Body of pancreas (tissue), 4 donors: ENCODE results near the gene SLC41A3. TPM values are rescaled to one million over a fixed set of nuclear protein-coding genes. Genes with fewer than 3 reads are reported as not detected.

Source experiments
- ATAC-seq: fragments of 150-250 bp; one replicate; pipeline ENCODE4 v1.9.1; 2016
- DNase-seq, 4 donors: peaks; one replicate each; pipeline ENCODE4 v3.0.0-alpha.2; 2019
- H3K27ac ChIP-seq, 4 donors: fragments of 200-600 bp; sonication (generic); 1 replicate in 3 of 4; 2 replicates in 1 of 4; pipeline versions ENCODE4 v1.5.1 to v1.6.1; 2016 to 2019; ENCODE audit warnings: mild to moderate bottlenecking in 1 of 4, mixed read lengths in 1 of 4, moderate library complexity in 1 of 4
- H3K27me3 ChIP-seq, 2 donors: fragments of 200-600 bp; sonication (generic); one replicate each; pipeline ENCODE4 v1.6.0; 2016; ENCODE audit warnings: mild to moderate bottlenecking in 1 of 2
- H3K36me3 ChIP-seq, 2 donors: fragments of 200-600 bp; sonication (generic); replicated peaks in 1 of 2; 2 replicates each; pipeline ENCODE4 v1.5.1; 2016; ENCODE audit warnings: low read depth in 2 of 2; ENCODE audit not compliant: insufficient read depth in 1 of 2
- H3K4me1 ChIP-seq: fragments of 200-600 bp; sonication (generic); one replicate; pipeline ENCODE4 v1.6.0; 2016
- H3K4me3 ChIP-seq, 2 donors: fragments of 200-600 bp; sonication (generic); 1 replicate in 1 of 2; 2 replicates in 1 of 2; pipeline ENCODE4 v1.5.1; 2016 to 2019
- H3K9me3 ChIP-seq, 3 donors: fragments of 200-600 bp; sonication (generic); 1 replicate in 2 of 3; 2 replicates in 1 of 3; pipeline ENCODE4 v1.5.1; 2016
- POLR2A ChIP-seq, 3 donors: fragments of 450-650 bp; IDR thresholded peaks; one replicate each; pipeline ENCODE4 v1.6.1; 2016; ENCODE audit warnings: antibody characterized with exemption in 3 of 3, mild to moderate bottlenecking in 2 of 3
- WGBS, 2 donors: methylation state at CpG; one replicate each; pipeline ENCODE4 v1.1.5; 2017; 5-methylcytosine and 5-hydroxymethylcytosine counted together
- intact Hi-C: fragments of 100-400 bp; cut with DNase I; formaldehyde crosslinking; loops from one replicate; pipeline ENCODE4 v1.15.1; 2023
- total RNA-seq, 2 donors: library from RNA; depleted of rRNA; stranded (reverse); fragments of >200 nt; gene quantifications; one replicate each; pipeline ENCODE4 v1.1.0, GENCODE V29; 2016
- TF ChIP-seq, protein P1 (sequence below), 7 experiments: fragments of 450-650 bp in 4 of 7; fragments of 200-600 bp in 3 of 7; sonication (generic) in 3 of 7; IDR thresholded peaks; one replicate each; pipeline ENCODE4 v1.5.1; 2016 to 2019; ENCODE audit warnings: antibody characterized with exemption in 7 of 7

Gene SLC41A3
- total RNA-seq, 2 donors from 2014 or later, result 27.4 to 41.0 TPM

DNA sequence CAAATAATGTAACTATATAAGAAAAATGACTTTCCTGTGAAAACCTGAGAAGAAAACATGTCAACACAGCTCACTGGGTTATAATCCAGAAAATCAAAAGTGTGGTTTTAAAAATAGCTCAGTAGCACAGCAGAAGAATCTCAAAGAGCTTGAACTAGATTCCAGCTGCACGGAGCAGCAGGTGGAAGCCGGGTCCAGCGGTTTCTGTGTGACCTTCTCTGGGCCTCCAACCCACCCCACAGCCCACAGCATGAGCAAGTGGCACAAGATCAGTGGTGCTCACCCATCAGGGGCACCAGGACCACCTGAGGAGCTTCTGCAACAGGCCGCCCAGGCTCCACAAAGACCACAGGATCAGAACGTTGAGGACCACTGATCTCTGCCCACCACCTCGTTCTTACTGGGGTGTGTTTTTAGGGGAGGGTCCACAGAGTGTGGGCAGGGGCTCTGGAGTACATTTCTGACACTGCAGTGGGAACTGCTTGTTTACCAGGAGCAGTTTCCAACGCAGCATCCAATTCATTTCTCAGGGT lies 23.2 kb downstream of the SLC41A3 start:
- Histone ChIP-seq H3K9me3 (no peaks in the 10 kb centered on the region), H3K27ac (no peak overlapping the region), H3K4me3 (no peak overlapping the region), H3K4me1 (no peaks in the 10 kb centered on the region), H3K27me3 (no peaks in the 10 kb centered on the region), H3K36me3 (no peaks in the 10 kb centered on the region)
- TF ChIP-seq, protein P1, sequence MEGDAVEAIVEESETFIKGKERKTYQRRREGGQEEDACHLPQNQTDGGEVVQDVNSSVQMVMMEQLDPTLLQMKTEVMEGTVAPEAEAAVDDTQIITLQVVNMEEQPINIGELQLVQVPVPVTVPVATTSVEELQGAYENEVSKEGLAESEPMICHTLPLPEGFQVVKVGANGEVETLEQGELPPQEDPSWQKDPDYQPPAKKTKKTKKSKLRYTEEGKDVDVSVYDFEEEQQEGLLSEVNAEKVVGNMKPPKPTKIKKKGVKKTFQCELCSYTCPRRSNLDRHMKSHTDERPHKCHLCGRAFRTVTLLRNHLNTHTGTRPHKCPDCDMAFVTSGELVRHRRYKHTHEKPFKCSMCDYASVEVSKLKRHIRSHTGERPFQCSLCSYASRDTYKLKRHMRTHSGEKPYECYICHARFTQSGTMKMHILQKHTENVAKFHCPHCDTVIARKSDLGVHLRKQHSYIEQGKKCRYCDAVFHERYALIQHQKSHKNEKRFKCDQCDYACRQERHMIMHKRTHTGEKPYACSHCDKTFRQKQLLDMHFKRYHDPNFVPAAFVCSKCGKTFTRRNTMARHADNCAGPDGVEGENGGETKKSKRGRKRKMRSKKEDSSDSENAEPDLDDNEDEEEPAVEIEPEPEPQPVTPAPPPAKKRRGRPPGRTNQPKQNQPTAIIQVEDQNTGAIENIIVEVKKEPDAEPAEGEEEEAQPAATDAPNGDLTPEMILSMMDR (IDR thresholded peaks at IDR 0.05), result no peak
- no peak for TF ChIP-seq POLR2A (IDR thresholded peaks at IDR 0.05)
- no peak for ATAC-seq
- intact Hi-C loops, result no loop called here
- 85 to 88% methylated on average over 7 of the region's 7 CpGs for WGBS, 2 donors
- no peak for DNase-seq

DNA sequence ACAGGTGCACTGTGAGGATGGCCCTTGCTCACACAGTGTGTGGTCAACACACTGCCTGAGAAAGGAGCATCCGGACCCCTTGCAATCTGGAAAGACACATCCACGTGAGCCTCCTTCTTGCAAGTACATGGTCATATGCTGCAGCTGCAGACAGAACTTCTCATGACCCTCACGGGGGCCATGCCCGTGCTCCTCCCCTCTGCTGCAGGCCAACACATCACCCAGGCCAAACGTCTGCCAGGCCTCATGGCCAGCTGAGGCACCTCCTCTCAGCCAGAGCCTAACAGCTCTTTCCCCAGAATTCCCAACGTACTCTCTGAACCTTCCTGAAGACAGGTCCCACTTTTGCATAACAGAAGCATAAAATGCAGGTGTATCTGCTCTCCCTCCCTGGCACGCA lies 25.3 kb downstream of the SLC41A3 start:
- Histone ChIP-seq H3K27ac (no peak overlapping the region), H3K27me3 (no peaks in the 10 kb centered on the region), H3K36me3 (no peaks in the 10 kb centered on the region), H3K9me3 (no peaks in the 10 kb centered on the region), H3K4me3 (no peak overlapping the region), H3K4me1 (no peaks in the 10 kb centered on the region)
- DNase-seq (no peak), ATAC-seq (no peak)
- TF ChIP-seq, protein P1 (IDR thresholded peaks at IDR 0.05), result no peak
- no peak for TF ChIP-seq POLR2A (IDR thresholded peaks at IDR 0.05)
- 75 to 85% methylated on average over 4 to 7 of the region's 7 CpGs for WGBS, 2 donors
- intact Hi-C loops, result no loop called here

DNA sequence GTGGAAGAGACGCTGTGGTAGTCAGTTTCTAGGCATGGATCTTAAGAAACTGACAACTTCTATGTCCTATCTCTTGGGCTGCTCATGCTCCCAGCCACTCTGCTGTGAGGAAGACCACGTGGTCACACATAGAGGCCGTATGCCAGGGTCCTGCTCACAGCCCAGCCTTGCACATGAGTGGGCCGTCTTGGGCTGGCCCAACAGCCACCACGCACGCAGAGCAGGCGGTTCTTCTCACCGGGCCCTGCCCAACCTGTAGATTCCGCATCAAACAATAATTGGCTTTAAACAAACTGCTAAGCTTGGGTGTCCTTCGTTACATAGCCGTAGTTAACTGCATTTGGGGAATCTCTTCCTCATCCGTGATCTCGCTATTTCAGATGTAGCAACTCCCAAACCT lies 26.0 kb downstream of the SLC41A3 start:
- TF ChIP-seq, protein P1 (IDR thresholded peaks at IDR 0.05), result no peak
- TF ChIP-seq POLR2A (IDR thresholded peaks at IDR 0.05), result no peak
- Histone ChIP-seq H3K9me3 (no peaks in the 10 kb centered on the region), H3K4me1 (no peaks in the 10 kb centered on the region), H3K4me3 (no peak overlapping the region), H3K27me3 (no peaks in the 10 kb centered on the region), H3K27ac (no peak overlapping the region), H3K36me3 (no peaks in the 10 kb centered on the region)
- ATAC-seq (no peak), DNase-seq (no peak)
- intact Hi-C loops, result no loop called here
- 91 to 92% methylated on average over 13 of the region's 13 CpGs for WGBS, 2 donors

DNA sequence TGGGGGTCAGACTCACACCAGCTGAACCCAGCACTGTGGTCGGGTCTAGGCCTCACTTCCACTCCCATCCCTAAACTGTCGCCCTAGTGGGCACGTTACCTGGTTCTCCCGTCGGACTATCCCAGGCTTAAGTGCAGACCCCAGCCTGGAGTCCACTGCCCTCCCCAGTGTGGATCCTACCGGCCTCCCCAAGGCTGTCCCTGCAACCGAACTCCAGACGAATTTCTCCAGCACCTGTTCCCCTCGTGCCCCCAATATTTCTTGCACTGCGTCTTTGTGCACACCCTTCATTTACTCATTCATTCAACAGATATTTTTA lies 26.5 kb downstream of the SLC41A3 start:
- intact Hi-C loops, result no loop called here
- TF ChIP-seq POLR2A (IDR thresholded peaks at IDR 0.05), result no peak
- TF ChIP-seq, protein P1 (IDR thresholded peaks at IDR 0.05), result no peak
- ATAC-seq (no peak), DNase-seq (no peak)
- H3K36me3 ChIP-seq, result no peaks in the 10 kb centered on the region
- no peak overlapping the region for H3K27ac ChIP-seq
- H3K27me3 ChIP-seq, result no peaks in the 10 kb centered on the region
- H3K4me1 ChIP-seq, result no peaks in the 10 kb centered on the region
- H3K4me3 ChIP-seq, result no peak overlapping the region
- no peaks in the 10 kb centered on the region for H3K9me3 ChIP-seq
- 78 to 84% methylated on average over 10 of the region's 10 CpGs for WGBS, 2 donors

DNA sequence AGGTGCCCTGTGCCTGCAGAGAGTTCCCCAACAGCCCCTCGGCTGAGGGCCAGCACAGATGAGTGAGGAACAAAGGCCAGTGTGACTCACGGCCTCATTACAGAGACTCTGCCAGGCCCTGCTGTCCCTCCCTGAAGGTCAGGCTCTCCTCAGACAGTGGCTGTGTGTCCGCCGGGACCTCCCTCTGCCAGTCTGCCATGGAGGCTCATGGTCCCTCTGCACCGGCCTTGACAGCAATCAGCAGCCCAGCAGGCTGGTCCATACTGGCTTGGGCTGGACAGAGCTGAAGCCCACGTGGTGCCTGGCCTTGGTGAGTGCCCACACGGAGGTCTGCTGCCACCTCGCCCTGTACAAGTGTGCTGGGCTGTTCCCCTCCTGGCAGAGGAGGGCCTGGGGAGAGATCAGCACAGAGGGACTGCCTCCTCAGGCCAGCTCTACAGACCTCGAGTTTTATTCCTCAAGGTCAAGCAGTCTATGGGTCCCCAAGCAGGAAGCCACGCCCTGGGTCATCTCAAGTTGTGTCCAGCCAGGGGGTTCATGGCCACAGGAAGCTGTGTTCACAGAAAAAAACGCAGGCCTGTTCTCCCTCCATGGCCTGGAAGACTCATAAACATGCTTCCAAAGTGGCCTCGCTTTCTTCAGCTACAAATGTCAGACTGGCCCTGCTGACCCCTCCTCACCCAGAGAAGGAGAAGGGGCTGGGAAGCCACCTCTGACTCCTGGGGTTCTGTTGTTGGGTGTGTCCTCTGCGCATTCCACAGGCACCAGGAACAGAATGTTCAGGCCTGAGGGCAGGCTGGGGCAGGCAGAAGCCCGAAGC lies 27.0 kb downstream of the SLC41A3 start:
- ATAC-seq (peak; percentile 18), DNase-seq (no peak)
- Histone ChIP-seq H3K27ac (no peak overlapping the region), H3K27me3 (no peaks in the 10 kb centered on the region), H3K4me3 (no peak overlapping the region), H3K4me1 (no peaks in the 10 kb centered on the region), H3K9me3 (no peaks in the 10 kb centered on the region), H3K36me3 (no peaks in the 10 kb centered on the region)
- intact Hi-C loops, result no loop called here
- WGBS, 2 donors, result 72 to 81% methylated on average over 3 to 14 of the region's 14 CpGs
- TF ChIP-seq, protein P1 (IDR thresholded peaks at IDR 0.05), result no peak
- TF ChIP-seq POLR2A (IDR thresholded peaks at IDR 0.05), result no peak
